ENCODE measurements around the gene MTRF1L. TPM values are rescaled to one million over a fixed set of nuclear protein-coding genes. Genes with fewer than 3 reads are reported as not detected.

MTRF1L gene
- polyA plus RNA-seq, 1 of the 3 experiments (the other 2 are of a cell fraction) = 7.7 TPM

GRCh38 chr6:153028286-153028685 is 25.8 kb upstream of the MTRF1L start:
- Histone ChIP-seq H3K9ac (no peak overlapping the region), H3K79me2 (ENCODE audit: insufficient read depth) (no peaks in the 10 kb centered on the region), H3K36me3 (replicated peaks in 1 of 2; ENCODE audit: control insufficient read depth in 1 of 2, insufficient read depth in 2 of 2, low read length in 1 of 2) (no peaks in the 10 kb centered on the region), H3K27me3 (ENCODE audit: insufficient read depth) (no peaks in the 10 kb centered on the region), H4K20me1 (ENCODE audit: insufficient read depth) (no peaks in the 10 kb centered on the region), H3K9me3 (no peaks in the 10 kb centered on the region), H2AFZ (ENCODE audit: low read depth) (no peak overlapping the region), H3K27ac (ENCODE audit: low read depth in 2 of 2, low read length in 1 of 2) (no peak overlapping the region), H3K4me1 (ENCODE audit: control insufficient read depth in 1 of 2, insufficient read depth in 2 of 2, low read depth in 1 of 2, low read length in 1 of 2) (no peaks in the 10 kb centered on the region; a peak in 1 of 4 replicates), H3K4me3 (ENCODE audit: low read depth in 2 of 2, low read length in 1 of 2) (no peak overlapping the region), H3K9me2 (no peaks in the 10 kb centered on the region), H3F3A (replicated peaks; ENCODE audit: insufficient read depth) (peaks cover 9% of the 10 kb centered on the region), H3K4me2 (no peak overlapping the region)
- 93% methylated on average over 2 of the region's 2 CpGs for WGBS (ENCODE audit: low lambda C conversion rate)
- CTCF ChIA-PET = no interaction called here
- TF ChIP-seq GATA2 (CRISPR knock-in tag; IDR thresholded peaks at IDR 0.05) (no peak), MXI1 (IDR thresholded peaks at IDR 0.05; ENCODE audit: low read depth, low read length) (no peak), CHD2 (IDR thresholded peaks at IDR 0.05; ENCODE audit: low read length, partially characterized antibody) (no peak), FOSL2 (IDR thresholded peaks at IDR 0.05; ENCODE audit: borderline replicate concordance, low read depth) (no peak), CTCF (IDR thresholded peaks at IDR 0.05) (no peak), NFIC (IDR thresholded peaks at IDR 0.05; ENCODE audit: borderline replicate concordance) (no peak), NRF1 (IDR thresholded peaks at IDR 0.05; ENCODE audit: low read depth, low read length) (no peak)
- no peak for DNase-seq
- POLR2A ChIA-PET = no interaction called here

- no peak overlapping the region for H3K4me3 ChIP-seq (ENCODE audit: low read depth in 2 of 2, low read length in 1 of 2)
- CTCF ChIA-PET = interaction anchor here (0.7 kb wide), 1 partner anchor 1012 kb away, joined by 3 read pairs; the partner anchor contains the start of gene OPRM1
- no peaks in the 10 kb centered on the region for H3K9me3 ChIP-seq
- H3K9ac ChIP-seq = no peak overlapping the region
- no peaks in the 10 kb centered on the region for H4K20me1 ChIP-seq (ENCODE audit: insufficient read depth)
- no peak overlapping the region for H3K27ac ChIP-seq (ENCODE audit: low read depth in 2 of 2, low read length in 1 of 2)
- H3K27me3 ChIP-seq (ENCODE audit: insufficient read depth) = no peaks in the 10 kb centered on the region
- H3K4me2 ChIP-seq = no peak overlapping the region
- 92% methylated on average over 4 of the region's 4 CpGs for WGBS (ENCODE audit: low lambda C conversion rate)
- H2AFZ ChIP-seq (ENCODE audit: low read depth) = no peak overlapping the region
- POLR2A ChIA-PET = no interaction called here
- no peaks in the 10 kb centered on the region for H3K9me2 ChIP-seq
- peaks cover 9% of the 10 kb centered on the region for H3F3A ChIP-seq (replicated peaks; ENCODE audit: insufficient read depth)
- no peak for TF ChIP-seq GABPA (IDR thresholded peaks at IDR 0.05; ENCODE audit: low read depth)
- TF ChIP-seq MEF2A (IDR thresholded peaks at IDR 0.05; ENCODE audit: borderline replicate concordance, low read depth) = no peak
- no peak for TF ChIP-seq FOXM1 (IDR thresholded peaks at IDR 0.05; ENCODE audit: low read depth)
- no peak for TF ChIP-seq FOSL2 (IDR thresholded peaks at IDR 0.05; ENCODE audit: borderline replicate concordance, low read depth)
- no peak for TF ChIP-seq EP300 (IDR thresholded peaks at IDR 0.05; ENCODE audit: borderline replicate concordance in 1 of 2, low read depth in 1 of 2, low read length in 1 of 2)
- TF ChIP-seq GATA2 (CRISPR knock-in tag; IDR thresholded peaks at IDR 0.05) = no peak
- no peak for TF ChIP-seq MXI1 (IDR thresholded peaks at IDR 0.05; ENCODE audit: low read depth, low read length)
- TF ChIP-seq RCOR1 (IDR thresholded peaks at IDR 0.05; ENCODE audit: low read length) = no peak
- H3K79me2 ChIP-seq (ENCODE audit: insufficient read depth) = no peaks in the 10 kb centered on the region
- peaks cover 0 to 3% of the 10 kb centered on the region in 2 experiments for H3K36me3 ChIP-seq (replicated peaks in 1 of 2; ENCODE audit: control insufficient read depth in 1 of 2, insufficient read depth in 2 of 2, low read length in 1 of 2)
- no peak for DNase-seq
- no peaks in the 10 kb centered on the region; a peak in 1 of 4 replicates for H3K4me1 ChIP-seq (ENCODE audit: control insufficient read depth in 1 of 2, insufficient read depth in 2 of 2, low read depth in 1 of 2, low read length in 1 of 2)
Observed at GRCh38 chr6:153027480-153027879, 25.0 kb upstream of the MTRF1L start.

All from SK-N-SH (cell line).